ENCODE measurements around the gene HELT.
"Not testable (repeated sequence)": the region's sequence is repeated elsewhere in the genome, so short reads cannot be mapped to it uniquely, and the experiment has no call there.

Gene HELT

GRCh38 chr4:185039508-185040273 lies 21.4 kb downstream of the HELT start:
- peak; percentile 12 to 15 for DNase-seq

- DNase-seq: no peak
Observed at GRCh38 chr4:185040523-185040922, 22.2 kb downstream of the HELT start.

- not testable (repeated sequence) for DNase-seq
Observed at GRCh38 chr4:185050286-185050685, 32.0 kb downstream of the HELT start.

GRCh38 chr4:185051283-185051682 lies 33.0 kb downstream of the HELT start:
- not testable (repeated sequence) for DNase-seq

- no peak for DNase-seq
Observed at GRCh38 chr4:185053746-185054145, 35.5 kb downstream of the HELT start.

GRCh38 chr4:185054272-185054671 lies 36.0 kb downstream of the HELT start:
- no peak for DNase-seq

- DNase-seq: no peak
Observed at GRCh38 chr4:185054886-185055285, 36.6 kb downstream of the HELT start.

- no peak for DNase-seq
Observed at GRCh38 chr4:185061610-185062009, 43.3 kb downstream of the HELT start.

- DNase-seq: no peak
Observed at GRCh38 chr4:185062606-185063005, 44.3 kb downstream of the HELT start.

GRCh38 chr4:185066179-185066578 lies 47.9 kb downstream of the HELT start:
- DNase-seq: no peak

GRCh38 chr4:185068837-185069236 lies 50.5 kb downstream of the HELT start:
- DNase-seq: no peak
